HepG2 (cell line): ENCODE data around the gene DSCAML1. TPM values are rescaled to one million over a fixed set of nuclear protein-coding genes. Genes with fewer than 3 reads are reported as not detected.

Experiments
- ATAC-seq: fragments of 200-7000 bp; cut with Tn5 transposase; 3 replicates; pipeline ENCODE4 v1.9.1; 2020; ENCODE audit warnings: mild to moderate bottlenecking, moderate library complexity
- BruUV-seq: library from RNA; stranded (reverse); fragments of 400-500 nt; replicated peaks from 2 replicates; lab custom pipeline; 2021; lab: Mats Ljungman, UMichigan
- CTCF ChIA-PET: fragments of 300-600 bp; formaldehyde crosslinking; extraction: SDS; loops from one replicate; lab custom pipeline; 2021; ENCODE audit warnings: low total read pairs, inconsistent platforms, low intra/inter-chr PET ratio; lab: Yijun Ruan, JAX
- POLR2A ChIA-PET: fragments of 350-600 bp; sonication (Branson Sonifier 250); formaldehyde crosslinking; loops from one replicate; lab custom pipeline; 2020; ENCODE audit warnings: antibody characterized with exemption, inconsistent platforms; lab: Yijun Ruan, JAX
- DNase-seq: peaks from one replicate; pipeline ENCODE4 v3.0.0-alpha.2; 2015; ENCODE audit warnings: low spot score
- FAIRE-seq: peaks from 3 replicates; lab custom pipeline; 2011; peaks lifted over from hg19 to GRCh38; lab: Jason Lieb, UNC
- H2AFZ ChIP-seq: one replicate; pipeline ENCODE4 v1.6.1; 2011; ENCODE audit warnings: low read length, inconsistent platforms
- H3K27ac ChIP-seq: fragments of 300-600 bp; 3 replicates; pipeline ENCODE4 v1.8.0; 2011; ENCODE audit warnings: mixed run types, mild to moderate bottlenecking, mixed read lengths, low read length, inconsistent platforms; ENCODE audit not compliant: insufficient read depth; ENCODE audit errors: extremely low read length
- H3K27me3 ChIP-seq, 2 experiments: fragments of 200-600 bp in 1 of 2; 2 replicates in 1 of 2; 3 replicates in 1 of 2; pipeline versions ENCODE4 v1.6.0 to v1.8.0; 2011; ENCODE audit warnings: low read length in 2 of 2, mild to moderate bottlenecking in 2 of 2, moderate library complexity in 2 of 2, inconsistent platforms in 1 of 2; ENCODE audit not compliant: insufficient read depth in 2 of 2, control insufficient read depth in 1 of 2
- H3K36me3 ChIP-seq, 2 experiments: fragments of 200-600 bp in 1 of 2; replicated peaks in 1 of 2; 2 replicates in 1 of 2; 3 replicates in 1 of 2; pipeline versions ENCODE4 v1.5.1 to v1.8.0; 2011; ENCODE audit warnings: low read length in 2 of 2, inconsistent platforms in 1 of 2; ENCODE audit not compliant: insufficient read depth in 2 of 2, control insufficient read depth in 1 of 2
- H3K4me1 ChIP-seq: 2 replicates; pipeline ENCODE4 v1.5.1; 2012; ENCODE audit warnings: low read length, inconsistent platforms; ENCODE audit not compliant: insufficient read depth
- H3K4me2 ChIP-seq: 2 replicates; pipeline ENCODE4 v1.6.0; 2011; ENCODE audit warnings: low read depth, low read length, inconsistent platforms
- H3K4me3 ChIP-seq, 3 experiments: fragments of 200-600 bp in 1 of 3; sonication (generic), shearing (Covaris generic) in 1 of 3; replicated peaks in 1 of 3; 2 replicates each; pipeline ENCODE4 v1.5.1; 2011 to 2016; ENCODE audit warnings: low read length in 3 of 3, inconsistent platforms in 2 of 3, low read depth in 2 of 3, mild to moderate bottlenecking in 2 of 3, control low read depth in 1 of 3, mixed read lengths in 1 of 3; ENCODE audit not compliant: insufficient read depth in 1 of 3
- H3K79me2 ChIP-seq: one replicate; pipeline ENCODE4 v1.6.1; 2011; ENCODE audit warnings: low read length, inconsistent platforms; ENCODE audit not compliant: insufficient read depth
- H3K9ac ChIP-seq: 2 replicates; pipeline ENCODE4 v1.6.0; 2011; ENCODE audit warnings: mild to moderate bottlenecking, low read depth, low read length, inconsistent platforms; ENCODE audit not compliant: insufficient read depth
- H3K9me3 ChIP-seq: 2 replicates; pipeline ENCODE4 v1.5.1; 2012; ENCODE audit warnings: mild to moderate bottlenecking, low read length
- H4K20me1 ChIP-seq: 2 replicates; pipeline ENCODE4 v1.6.0; 2011; ENCODE audit warnings: inconsistent platforms, mild to moderate bottlenecking, low read length, moderate library complexity; ENCODE audit not compliant: insufficient read depth
- PHF8 ChIP-seq: sonication (generic); formaldehyde crosslinking; IDR thresholded peaks from 2 replicates; pipeline ENCODE4 v1.5.0; 2020; ENCODE audit warnings: missing genetic modification reagents
- WGBS: methylation state at CpG from one replicate; pipeline ENCODE4 v1.1.6; 2017; ENCODE audit warnings: low lambda C conversion rate; 5-methylcytosine and 5-hydroxymethylcytosine counted together
- in situ Hi-C: cut with HindIII; loops from 2 replicates; pipeline ENCODE4 v1.10.0; 2017; ENCODE audit warnings: low pct_unique_long_range_greater_than_20kb; ENCODE audit not compliant: extremely low pct_ligation_motif_present
- intact Hi-C: fragments of 100-400 bp; cut with micrococcal nuclease; formaldehyde crosslinking; loops from one replicate; pipeline ENCODE4 v1.10.0; 2022; ENCODE audit not compliant: unreplicated experiment
- polyA plus RNA-seq, 8 experiments: library from polyadenylated mRNA; depleted of rRNA in 3 of 8; stranded (reverse) in 7 of 8; unstranded in 1 of 8; fragments of >200 nt; fragmentation: Illumina TruSeq in 4 of 8; extraction: Trizol in 4 of 8; gene quantifications; 2 replicates each; pipeline versions ENCODE4 v1.2.1 to v1.2.3, GENCODE V29; 2011 to 2016; ENCODE audit warnings: low read depth in 4 of 8, missing spikeins in 1 of 8, mixed read lengths in 1 of 8; ENCODE audit not compliant: insufficient read depth in 1 of 8
- total RNA-seq, 5 experiments: library from RNA; depleted of rRNA; stranded (reverse); fragments of >200 nt; fragmentation: Illumina TruSeq; extraction: Trizol; gene quantifications; 2 replicates each; pipeline ENCODE4 v1.2.3, GENCODE V29; 2016; ENCODE audit warnings: low read depth in 1 of 5

DSCAML1 gene
- total and polyA plus RNA-seq, 2 of the 13 experiments (the other 11 are each of a cell fraction or from before 2014, with no cell fraction given), result 0.29 to 0.40 TPM

DNA sequence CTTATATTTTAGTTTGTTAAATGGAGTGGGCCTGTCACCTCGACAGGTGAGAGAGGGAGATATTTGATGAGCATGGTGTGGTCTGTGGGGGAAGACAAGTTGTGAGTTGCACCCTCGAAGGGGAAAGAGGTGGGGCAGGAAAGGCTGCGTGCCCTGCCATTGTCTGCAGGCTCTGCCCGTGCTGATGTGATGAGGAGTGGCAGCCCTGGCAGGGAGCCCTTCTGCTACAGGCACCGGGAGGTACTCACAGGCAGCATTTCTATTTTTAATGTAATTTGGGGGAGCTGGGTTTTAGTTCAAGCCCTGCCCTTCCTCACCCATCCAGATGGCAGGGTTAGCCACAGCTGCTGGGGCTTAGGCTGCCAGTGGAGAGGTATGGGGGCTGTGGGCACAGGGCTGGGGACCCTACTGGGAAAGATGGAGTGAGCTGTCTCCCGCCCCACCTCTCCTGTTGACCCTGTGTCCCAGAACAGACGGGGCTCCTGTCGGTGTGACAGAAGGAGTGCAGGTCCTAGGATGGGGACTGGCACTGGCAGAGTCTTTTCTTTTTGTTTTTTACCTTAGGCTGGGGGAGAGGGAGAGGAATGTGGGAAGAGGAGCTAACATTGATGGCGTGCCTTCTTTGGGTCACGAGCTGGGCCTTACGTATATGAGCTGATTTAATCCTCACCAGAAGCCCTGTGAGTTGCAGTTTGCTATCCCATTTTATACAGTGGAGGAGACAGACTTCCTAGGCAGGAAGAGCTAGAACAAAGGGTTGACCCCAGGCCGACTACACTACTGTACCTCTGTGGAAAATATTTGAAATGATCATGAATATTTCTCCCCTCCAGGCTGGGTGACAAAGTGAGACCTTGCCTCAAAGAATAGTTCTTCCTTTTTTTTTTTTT lies 417.8 kb downstream of the DSCAML1 start:
- DNase-seq, result no peak
- intact Hi-C loops, result no loop called here
- Histone ChIP-seq H3K4me1 (no peaks in the 10 kb centered on the region), H3K27ac (no peak overlapping the region), H2AFZ (no peak overlapping the region), H3K79me2 (no peaks in the 10 kb centered on the region), H3K4me3 (no peak overlapping the region), H3K36me3 (peaks cover 16 to 38% of the 10 kb centered on the region in 2 experiments), H3K9me3 (no peaks in the 10 kb centered on the region), H3K9ac (no peak overlapping the region), H4K20me1 (no peaks in the 10 kb centered on the region), H3K4me2 (no peak overlapping the region), H3K27me3 (no peaks in the 10 kb centered on the region)
- no peak for FAIRE-seq
- in situ Hi-C loops, result no loop called here
- no peak for TF ChIP-seq PHF8 (CRISPR knock-in tag)
- ChIA-PET CTCF (no interaction called here), POLR2A (no interaction called here)
- WGBS, result 93% methylated on average over 12 of the region's 12 CpGs
- ATAC-seq, result no peak
- no TSS peak for BruUV-seq

Other genes starting within 250 kb of the DSCAML1 start
- 106 and 107 TPM in 2 replicates for gene FXYD2, start 27.5 kb upstream of the DSCAML1 start, total RNA-seq (2016; rRNA removed; fragmentation: Illumina TruSeq; extraction: Trizol)
- gene FXYD2, start 27.5 kb upstream of the DSCAML1 start, polyA plus RNA-seq (2011; rRNA removed), result 38.8 and 45.9 TPM in 2 replicates
- not detected in 2 replicates for gene FXYD6, start 79.4 kb upstream of the DSCAML1 start, total RNA-seq (2016; rRNA removed; fragmentation: Illumina TruSeq; extraction: Trizol)
- gene FXYD6, start 79.4 kb upstream of the DSCAML1 start, polyA plus RNA-seq (2011; rRNA removed), result not detected in 2 replicates
- gene TMPRSS13, start 132.2 kb upstream of the DSCAML1 start, total RNA-seq (2016; rRNA removed; fragmentation: Illumina TruSeq; extraction: Trizol), result not detected in 2 replicates
- not detected in 2 replicates for gene TMPRSS13, start 132.2 kb upstream of the DSCAML1 start, polyA plus RNA-seq (2011; rRNA removed)
- not detected in 2 replicates for gene IL10RA, start 189.2 kb upstream of the DSCAML1 start, total RNA-seq (2016; rRNA removed; fragmentation: Illumina TruSeq; extraction: Trizol)
- 0.03 TPM in 1 of 2 replicates, not detected in the other for gene IL10RA, start 189.2 kb upstream of the DSCAML1 start, polyA plus RNA-seq (2011; rRNA removed)